ENCODE measurements around the gene ZNF33B.

ZNF33B gene

DNA sequence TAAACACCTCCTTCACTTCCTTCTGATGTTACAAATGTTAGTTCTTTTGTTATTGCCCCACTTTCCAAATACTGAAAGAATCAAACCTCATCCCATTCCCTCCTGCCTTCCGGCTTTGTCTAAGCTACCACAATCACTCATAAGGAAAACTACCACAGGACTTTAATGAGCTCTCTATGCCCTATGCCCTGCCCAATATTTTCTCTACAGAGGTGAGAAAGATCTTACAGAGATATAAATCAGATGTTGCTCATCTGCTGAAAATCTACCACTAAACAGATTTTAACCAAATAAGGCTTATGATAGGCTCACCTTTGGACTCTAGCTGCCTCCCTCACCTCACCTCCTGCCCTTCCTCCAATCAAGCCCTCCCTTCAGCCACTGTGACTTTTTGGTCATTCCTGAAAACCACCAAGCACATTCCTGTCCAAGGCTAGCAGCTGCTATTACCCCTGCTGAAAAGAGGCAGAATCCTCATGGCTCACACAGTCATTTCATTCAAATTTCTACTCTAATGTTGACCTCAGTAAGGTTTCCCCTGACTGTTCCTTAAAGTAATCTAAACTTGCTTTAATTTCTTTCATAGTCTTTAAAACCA lies 7.7 kb downstream of the ZNF33B start:
- DNase-seq (ENCODE audit: low read depth in 1 of 2, low spot score in 1 of 2) = no peak
- Histone ChIP-seq H3K27me3 (ENCODE audit: insufficient read depth, poor library complexity, severe bottlenecking) (no peaks in the 10 kb centered on the region), H3K4me3 (replicated peaks; ENCODE audit: insufficient read depth, low read length) (no peak overlapping the region), H3K27ac (replicated peaks) (no peak overlapping the region)
- TF ChIP-seq, protein P1, sequence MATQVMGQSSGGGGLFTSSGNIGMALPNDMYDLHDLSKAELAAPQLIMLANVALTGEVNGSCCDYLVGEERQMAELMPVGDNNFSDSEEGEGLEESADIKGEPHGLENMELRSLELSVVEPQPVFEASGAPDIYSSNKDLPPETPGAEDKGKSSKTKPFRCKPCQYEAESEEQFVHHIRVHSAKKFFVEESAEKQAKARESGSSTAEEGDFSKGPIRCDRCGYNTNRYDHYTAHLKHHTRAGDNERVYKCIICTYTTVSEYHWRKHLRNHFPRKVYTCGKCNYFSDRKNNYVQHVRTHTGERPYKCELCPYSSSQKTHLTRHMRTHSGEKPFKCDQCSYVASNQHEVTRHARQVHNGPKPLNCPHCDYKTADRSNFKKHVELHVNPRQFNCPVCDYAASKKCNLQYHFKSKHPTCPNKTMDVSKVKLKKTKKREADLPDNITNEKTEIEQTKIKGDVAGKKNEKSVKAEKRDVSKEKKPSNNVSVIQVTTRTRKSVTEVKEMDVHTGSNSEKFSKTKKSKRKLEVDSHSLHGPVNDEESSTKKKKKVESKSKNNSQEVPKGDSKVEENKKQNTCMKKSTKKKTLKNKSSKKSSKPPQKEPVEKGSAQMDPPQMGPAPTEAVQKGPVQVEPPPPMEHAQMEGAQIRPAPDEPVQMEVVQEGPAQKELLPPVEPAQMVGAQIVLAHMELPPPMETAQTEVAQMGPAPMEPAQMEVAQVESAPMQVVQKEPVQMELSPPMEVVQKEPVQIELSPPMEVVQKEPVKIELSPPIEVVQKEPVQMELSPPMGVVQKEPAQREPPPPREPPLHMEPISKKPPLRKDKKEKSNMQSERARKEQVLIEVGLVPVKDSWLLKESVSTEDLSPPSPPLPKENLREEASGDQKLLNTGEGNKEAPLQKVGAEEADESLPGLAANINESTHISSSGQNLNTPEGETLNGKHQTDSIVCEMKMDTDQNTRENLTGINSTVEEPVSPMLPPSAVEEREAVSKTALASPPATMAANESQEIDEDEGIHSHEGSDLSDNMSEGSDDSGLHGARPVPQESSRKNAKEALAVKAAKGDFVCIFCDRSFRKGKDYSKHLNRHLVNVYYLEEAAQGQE (IDR thresholded peaks at IDR 0.05; ENCODE audit: insufficient replicate concordance, low read depth) = no peak
- no peak for TF ChIP-seq POLR2AphosphoS5 (IDR thresholded peaks at IDR 0.05; ENCODE audit: low read depth)
- TF ChIP-seq GABPA (IDR thresholded peaks at IDR 0.05; ENCODE audit: low read depth) = no peak
- TF ChIP-seq, protein P2, sequence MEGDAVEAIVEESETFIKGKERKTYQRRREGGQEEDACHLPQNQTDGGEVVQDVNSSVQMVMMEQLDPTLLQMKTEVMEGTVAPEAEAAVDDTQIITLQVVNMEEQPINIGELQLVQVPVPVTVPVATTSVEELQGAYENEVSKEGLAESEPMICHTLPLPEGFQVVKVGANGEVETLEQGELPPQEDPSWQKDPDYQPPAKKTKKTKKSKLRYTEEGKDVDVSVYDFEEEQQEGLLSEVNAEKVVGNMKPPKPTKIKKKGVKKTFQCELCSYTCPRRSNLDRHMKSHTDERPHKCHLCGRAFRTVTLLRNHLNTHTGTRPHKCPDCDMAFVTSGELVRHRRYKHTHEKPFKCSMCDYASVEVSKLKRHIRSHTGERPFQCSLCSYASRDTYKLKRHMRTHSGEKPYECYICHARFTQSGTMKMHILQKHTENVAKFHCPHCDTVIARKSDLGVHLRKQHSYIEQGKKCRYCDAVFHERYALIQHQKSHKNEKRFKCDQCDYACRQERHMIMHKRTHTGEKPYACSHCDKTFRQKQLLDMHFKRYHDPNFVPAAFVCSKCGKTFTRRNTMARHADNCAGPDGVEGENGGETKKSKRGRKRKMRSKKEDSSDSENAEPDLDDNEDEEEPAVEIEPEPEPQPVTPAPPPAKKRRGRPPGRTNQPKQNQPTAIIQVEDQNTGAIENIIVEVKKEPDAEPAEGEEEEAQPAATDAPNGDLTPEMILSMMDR (IDR thresholded peaks at IDR 0.05; ENCODE audit: insufficient read depth, low read length) = no peak
- no peak for TF ChIP-seq SPI1 (IDR thresholded peaks at IDR 0.05; ENCODE audit: borderline replicate concordance, low read depth)

DNA sequence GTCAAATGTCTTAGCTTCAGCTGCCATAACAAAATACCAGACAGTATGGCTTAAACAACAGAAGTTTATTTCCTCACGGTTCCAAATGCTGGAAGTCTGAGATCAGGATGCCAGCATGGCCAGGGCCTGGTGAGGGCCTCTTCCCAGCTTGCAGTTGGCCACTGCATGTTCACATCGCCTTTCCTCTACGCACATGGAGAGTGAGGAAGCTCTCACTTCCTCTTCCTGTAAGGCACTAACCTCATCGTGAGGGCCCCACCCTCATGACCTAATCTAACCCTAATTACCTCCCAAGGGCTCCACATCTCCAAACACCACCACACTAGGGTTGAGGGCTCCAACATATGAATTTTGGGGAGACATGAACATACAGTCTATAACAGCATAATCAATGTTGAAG lies 14.4 kb downstream of the ZNF33B start:
- Histone ChIP-seq H3K27me3 (ENCODE audit: insufficient read depth, poor library complexity, severe bottlenecking) (no peaks in the 10 kb centered on the region), H3K27ac (replicated peaks) (no peak overlapping the region), H3K4me3 (replicated peaks; ENCODE audit: insufficient read depth, low read length) (no peak overlapping the region)
- TF ChIP-seq SPI1 (IDR thresholded peaks at IDR 0.05; ENCODE audit: borderline replicate concordance, low read depth) (peak; percentile 71), POLR2AphosphoS5 (IDR thresholded peaks at IDR 0.05; ENCODE audit: low read depth) (no peak)
- TF ChIP-seq, protein P1 (IDR thresholded peaks at IDR 0.05; ENCODE audit: insufficient replicate concordance, low read depth) = no peak
- peak; percentile 12 to 35 for DNase-seq (ENCODE audit: low read depth in 1 of 2, low spot score in 1 of 2)

DNA sequence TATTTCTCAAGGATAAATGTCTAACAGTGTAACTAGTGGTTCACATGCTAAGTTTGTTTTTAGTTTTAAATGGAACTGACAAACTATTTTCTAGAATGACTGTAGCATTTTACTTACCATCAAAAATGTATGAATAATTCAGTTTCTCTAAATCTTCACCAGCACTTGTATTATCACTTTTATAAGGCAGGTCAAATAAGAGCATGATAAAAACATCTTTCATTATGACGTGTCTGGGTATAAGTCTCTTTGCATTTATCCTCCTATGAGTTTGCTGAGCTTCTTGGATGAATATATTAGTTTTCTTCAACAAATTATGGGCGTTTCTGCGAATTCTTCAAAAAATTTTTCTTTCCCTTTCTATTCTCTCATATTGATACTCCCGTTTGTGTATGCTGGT lies 19.9 kb downstream of the ZNF33B start:
- no peaks in the 10 kb centered on the region for H3K27me3 ChIP-seq (ENCODE audit: insufficient read depth, poor library complexity, severe bottlenecking)
- no peak for DNase-seq (ENCODE audit: low read depth in 1 of 2, low spot score in 1 of 2)
- H3K4me3 ChIP-seq (replicated peaks; ENCODE audit: insufficient read depth, low read length) = no peak overlapping the region
- H3K27ac ChIP-seq (replicated peaks) = no peak overlapping the region
- TF ChIP-seq SPI1 (IDR thresholded peaks at IDR 0.05; ENCODE audit: borderline replicate concordance, low read depth) (no peak), POLR2AphosphoS5 (IDR thresholded peaks at IDR 0.05; ENCODE audit: low read depth) (no peak), GABPA (IDR thresholded peaks at IDR 0.05; ENCODE audit: low read depth) (no peak)
- TF ChIP-seq, protein P2 (IDR thresholded peaks at IDR 0.05; ENCODE audit: insufficient read depth, low read length) = no peak
- TF ChIP-seq, protein P1 (IDR thresholded peaks at IDR 0.05; ENCODE audit: insufficient replicate concordance, low read depth) = no peak
